Activated CD4-positive, alpha-beta T cell treated with anti-CD3 and anti-CD28 coated beads for 48 hours (primary cell): ENCODE data around the gene NLRP6.
A peak's percentile ranks its signal among the peaks of the same experiment; 100 is the strongest.
"Not testable (repeated sequence)": the region's sequence is repeated elsewhere in the genome, so short reads cannot be mapped to it uniquely, and the experiment has no call there.

Experiments used
- DNase-seq: peaks from one replicate; pipeline ENCODE4 v3.0.0-alpha.2; 2020

The NLRP6 gene

GRCh38 chr11:311013-311748, 33.0 kb downstream of the NLRP6 start:
- peak; percentile 60 for DNase-seq

GRCh38 chr11:312092-312816, 34.0 kb downstream of the NLRP6 start:
- DNase-seq: peak; percentile 57

GRCh38 chr11:313304-313786, 35.1 kb downstream of the NLRP6 start:
- DNase-seq: no peak

GRCh38 chr11:313787-314553, 35.8 kb downstream of the NLRP6 start, which contains the start of gene IFITM1:
TSS of gene IFITM1 (plus strand) at chr11:314040. CDS start at chr11:314171, 131 bp downstream.
- DNase-seq: peak; percentile 66

GRCh38 chr11:314554-314875, 36.3 kb downstream of the NLRP6 start:
- not testable (repeated sequence) for DNase-seq

- peak; percentile 41 for DNase-seq
These were observed 36.9 kb downstream of the NLRP6 start for GRCh38 chr11:315051-315481.

GRCh38 chr11:315516-315994, 37.3 kb downstream of the NLRP6 start:
- DNase-seq: no peak

- DNase-seq: peak; percentile 40
These were observed 38.0 kb downstream of the NLRP6 start for GRCh38 chr11:316031-316701.

GRCh38 chr11:316891-317301, 38.7 kb downstream of the NLRP6 start:
- no peak for DNase-seq

- not testable (repeated sequence) for DNase-seq
These were observed 39.6 kb downstream of the NLRP6 start for GRCh38 chr11:317668-318404.

- not testable (repeated sequence) for DNase-seq
These were observed 40.4 kb downstream of the NLRP6 start for GRCh38 chr11:318405-319120.

GRCh38 chr11:319121-319887, 41.1 kb downstream of the NLRP6 start:
- peak; percentile 45 for DNase-seq

GRCh38 chr11:319888-320273, 41.7 kb downstream of the NLRP6 start:
- DNase-seq: peak; percentile 49

- no peak for DNase-seq
These were observed 45.9 kb downstream of the NLRP6 start for GRCh38 chr11:324156-324555.

GRCh38 chr11:324593-325517, 46.6 kb downstream of the NLRP6 start:
- not testable (repeated sequence) for DNase-seq

- DNase-seq: no peak
These were observed 47.8 kb downstream of the NLRP6 start for GRCh38 chr11:325796-326591.

- DNase-seq: no peak
These were observed 48.3 kb downstream of the NLRP6 start for GRCh38 chr11:326592-326841.

GRCh38 chr11:326842-327580, 48.8 kb downstream of the NLRP6 start:
- peak; percentile 79 for DNase-seq
